Tibial nerve (tissue), 3 donors: ENCODE results near the gene TMC2.

Experiments used
- CTCF ChIP-seq, 5 experiments: fragments of 200-600 bp in 3 of 5; fragments of 450-650 bp in 2 of 5; sonication (generic) in 3 of 5; IDR thresholded peaks; one replicate each; pipeline ENCODE4 v1.5.1; 2016 to 2019; ENCODE audit warnings: antibody characterized with exemption in 5 of 5, mild to moderate bottlenecking in 3 of 5, moderate library complexity in 2 of 5
- POLR2A ChIP-seq, 2 donors: fragments of 450-650 bp; IDR thresholded peaks; one replicate each; pipeline ENCODE4 v1.6.1; 2017; ENCODE audit warnings: antibody characterized with exemption in 2 of 2, mild to moderate bottlenecking in 2 of 2, moderate library complexity in 2 of 2

GRCh38 chr20:2690718-2691117 lies 154.3 kb downstream of the TMC2 start:
- TF ChIP-seq POLR2A (IDR thresholded peaks at IDR 0.05): no peak
- no peak for TF ChIP-seq CTCF (IDR thresholded peaks at IDR 0.05)
